NB4 (cell line): ENCODE measurements around the gene BIRC7.

Experiments
- CTCF ChIP-seq: IDR thresholded peaks from one replicate; pipeline ENCODE4 v1.5.1; 2012; ENCODE audit warnings: low read depth, low read length
- MYC ChIP-seq: IDR thresholded peaks from 2 replicates; pipeline ENCODE4 v1.6.1; 2011; ENCODE audit warnings: low read depth, low read length

GRCh38 chr20:63205896-63206295 is 29.8 kb upstream of the BIRC7 start:
- TF ChIP-seq MYC (no peak), CTCF (no peak)
